IPS-18c (cell line): ENCODE measurements around the gene LMNB1.

ENCODE experiments used
- H3K4me3 ChIP-seq: 2 replicates; pipeline ENCODE4 v1.7.0; 2013; ENCODE audit warnings: low read depth, mild to moderate bottlenecking, low read length, moderate library complexity; ENCODE audit not compliant: insufficient read depth
- H3K9me3 ChIP-seq: one replicate; pipeline ENCODE4 v1.6.1; 2013; ENCODE audit warnings: mild to moderate bottlenecking, low read length, moderate library complexity; ENCODE audit not compliant: control insufficient read depth, insufficient read depth

LMNB1 gene

DNA sequence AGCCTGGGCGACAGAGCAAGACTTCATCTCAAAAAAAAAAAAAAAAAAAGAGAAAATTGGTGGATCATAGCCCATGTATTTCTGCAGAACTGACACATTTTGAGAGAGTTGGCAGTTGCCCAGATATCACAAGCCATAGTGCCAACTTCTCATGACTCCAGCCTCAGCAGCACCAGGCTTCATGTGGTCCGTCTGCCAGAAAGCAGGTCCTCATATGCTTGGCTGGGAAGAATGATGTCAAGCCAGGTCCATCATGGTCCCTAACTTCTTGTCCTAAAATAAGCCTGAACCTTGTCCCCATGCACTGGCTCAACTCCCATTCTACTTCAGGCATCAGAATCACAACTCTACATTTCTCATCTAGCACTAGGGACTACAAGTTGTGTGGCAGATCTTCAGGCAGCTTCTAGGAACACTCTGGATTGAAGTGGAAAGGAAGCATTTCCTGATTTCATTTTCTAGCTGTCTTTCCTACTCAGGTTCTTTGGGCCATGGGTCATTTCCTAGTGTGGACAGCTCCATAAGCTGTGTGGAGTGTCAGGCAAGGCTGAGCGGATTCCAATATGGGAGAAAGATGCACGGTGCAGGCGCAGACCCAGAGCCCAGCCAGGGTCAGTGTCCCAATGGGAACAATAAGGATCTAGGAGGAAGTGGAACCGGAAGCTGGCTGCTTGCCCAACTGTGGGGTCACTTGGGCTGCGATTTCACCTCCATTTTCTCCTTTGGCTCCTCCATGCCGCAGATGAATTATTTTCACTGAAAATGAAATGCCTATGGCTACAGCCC lies 90.1 kb downstream of the LMNB1 start:
- H3K4me3 ChIP-seq, result no peak overlapping the region

DNA sequence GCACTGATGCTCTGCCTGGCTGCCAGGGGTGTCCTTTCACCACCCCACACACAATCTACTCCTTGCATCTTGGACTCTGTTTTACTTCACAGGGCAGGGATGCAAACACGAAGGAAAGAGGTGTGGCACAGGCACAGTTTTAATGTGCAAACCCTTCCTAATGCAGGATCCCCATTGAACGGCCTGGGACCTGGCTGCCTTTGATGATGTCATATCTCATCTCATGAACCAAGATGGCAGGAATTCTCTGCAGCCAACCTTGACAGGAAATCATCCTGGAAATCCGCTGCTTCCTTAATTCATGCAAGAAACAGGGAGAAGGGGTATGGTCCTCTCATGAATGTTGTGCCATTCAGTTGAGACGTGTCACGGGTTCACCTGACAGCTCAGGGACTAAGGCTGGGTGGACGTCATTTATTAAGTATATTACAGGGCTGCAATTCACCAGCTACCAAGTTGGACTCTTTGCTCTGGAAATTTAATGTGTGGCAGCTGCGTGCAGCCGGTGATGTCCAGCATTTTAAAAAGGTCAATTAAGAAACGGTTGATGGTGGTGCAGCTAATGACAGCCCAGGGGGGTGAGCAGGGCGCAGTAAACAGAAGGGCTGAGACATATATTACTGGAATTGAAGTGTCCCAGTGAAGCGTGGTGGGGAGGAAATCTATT lies 91.5 kb downstream of the LMNB1 start:
- no peaks in the 10 kb centered on the region for H3K9me3 ChIP-seq
- peak overlapping the region; percentile 26; the same call in 1 of the 2 replicates for H3K4me3 ChIP-seq

More for the DNA sequence above, 90.1 kb downstream of the LMNB1 start:
- H3K9me3 ChIP-seq, result no peaks in the 10 kb centered on the region

- H3K4me3 ChIP-seq, result peak overlapping the region; percentile 26
Observed at GRCh38 chr5:126869005-126869451, 92.1 kb downstream of the LMNB1 start.

DNA sequence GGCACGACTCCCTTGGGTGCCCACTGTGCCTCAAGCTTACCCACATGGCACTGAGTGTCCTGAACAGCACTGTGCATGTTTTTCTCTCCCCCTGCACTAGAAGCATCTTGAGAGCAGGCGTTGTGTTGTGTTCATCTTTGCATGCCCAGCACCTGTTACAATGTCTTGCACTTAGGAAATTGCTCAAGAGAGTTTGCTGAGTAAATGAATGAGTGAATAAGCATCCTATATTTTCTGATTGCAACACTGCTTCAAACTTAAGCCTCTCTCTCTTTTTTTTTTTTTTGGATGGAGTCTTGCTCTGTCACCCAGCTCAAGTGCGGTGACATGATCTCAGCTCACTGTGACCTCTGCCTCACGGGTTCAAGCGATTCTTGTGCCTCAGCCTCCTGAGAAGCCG lies 94.5 kb downstream of the LMNB1 start:
- Histone ChIP-seq H3K4me3 (no peak overlapping the region), H3K9me3 (no peaks in the 10 kb centered on the region)

More at GRCh38 chr5:126869005-126869451, 92.1 kb downstream of the LMNB1 start:
- no peaks in the 10 kb centered on the region for H3K9me3 ChIP-seq

- H3K4me3 ChIP-seq, result no peak overlapping the region
- H3K9me3 ChIP-seq, result no peaks in the 10 kb centered on the region
Observed at GRCh38 chr5:126872561-126873354, 95.8 kb downstream of the LMNB1 start.

GRCh38 chr5:126875303-126875785 lies 98.4 kb downstream of the LMNB1 start:
- H3K9me3 ChIP-seq, result no peaks in the 10 kb centered on the region
- H3K4me3 ChIP-seq, result no peak overlapping the region

DNA sequence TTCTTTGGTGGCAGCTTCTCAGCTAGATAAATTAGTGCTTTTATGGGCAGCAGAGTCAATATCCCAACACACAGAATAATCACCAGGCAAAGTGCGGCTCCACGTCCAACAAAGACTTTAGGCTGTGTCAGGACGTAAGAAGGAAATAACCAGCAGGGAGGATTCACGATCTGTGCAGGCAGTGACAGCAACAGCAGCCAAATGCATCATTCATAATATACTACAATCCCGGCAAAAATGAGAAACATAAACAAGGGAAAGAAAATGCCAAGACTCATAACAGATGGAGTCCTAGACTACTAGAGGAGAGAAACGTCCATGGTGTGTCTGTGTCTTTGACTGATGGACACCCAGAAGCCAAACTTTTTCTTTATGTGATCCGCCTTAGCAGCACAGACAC lies 100.7 kb downstream of the LMNB1 start:
- Histone ChIP-seq H3K9me3 (no peaks in the 10 kb centered on the region), H3K4me3 (no peak overlapping the region)

- Histone ChIP-seq H3K9me3 (no peaks in the 10 kb centered on the region), H3K4me3 (no peak overlapping the region)
Observed at GRCh38 chr5:126878085-126878484, 101.1 kb downstream of the LMNB1 start.

- Histone ChIP-seq H3K4me3 (no peak overlapping the region), H3K9me3 (no peaks in the 10 kb centered on the region)
Observed at GRCh38 chr5:126878634-126879033, 101.7 kb downstream of the LMNB1 start.

DNA sequence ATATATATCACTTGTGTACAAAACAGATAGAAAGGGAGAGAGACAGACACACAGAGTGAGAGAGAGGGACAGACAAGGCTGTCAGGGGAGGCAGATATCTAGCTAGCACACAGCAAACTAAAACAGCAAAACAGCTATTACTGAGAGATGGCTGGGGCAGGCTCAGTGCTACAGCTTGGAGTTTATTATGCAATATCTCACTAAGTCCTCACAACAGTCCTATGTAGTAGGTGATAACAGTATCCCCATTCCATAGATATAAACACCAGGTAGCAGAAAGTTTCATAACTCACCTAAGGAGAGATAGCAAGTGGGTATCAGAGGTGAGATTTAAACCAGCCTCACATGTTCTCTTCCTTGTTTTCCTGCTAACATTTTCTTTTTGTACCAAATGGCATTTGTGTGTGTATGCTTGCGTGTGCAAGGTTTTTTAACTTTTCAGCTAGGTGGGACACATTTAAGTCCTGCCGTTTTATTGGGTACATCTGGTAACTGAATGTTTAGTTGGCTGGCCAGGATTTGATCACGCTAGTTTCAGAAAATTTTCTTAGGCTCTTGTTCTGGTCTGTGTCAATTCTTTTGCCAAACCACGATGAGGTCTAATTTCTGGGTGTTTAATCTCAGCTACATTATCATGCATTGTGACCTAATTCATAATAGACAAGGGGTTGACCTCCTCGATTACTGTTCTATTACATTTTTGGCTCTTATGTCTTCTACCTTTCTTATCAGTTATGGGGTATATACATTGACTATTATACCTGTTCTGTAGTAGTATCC lies 105.1 kb downstream of the LMNB1 start:
- Histone ChIP-seq H3K4me3 (no peak overlapping the region), H3K9me3 (peaks cover 2% of the 10 kb centered on the region)

DNA sequence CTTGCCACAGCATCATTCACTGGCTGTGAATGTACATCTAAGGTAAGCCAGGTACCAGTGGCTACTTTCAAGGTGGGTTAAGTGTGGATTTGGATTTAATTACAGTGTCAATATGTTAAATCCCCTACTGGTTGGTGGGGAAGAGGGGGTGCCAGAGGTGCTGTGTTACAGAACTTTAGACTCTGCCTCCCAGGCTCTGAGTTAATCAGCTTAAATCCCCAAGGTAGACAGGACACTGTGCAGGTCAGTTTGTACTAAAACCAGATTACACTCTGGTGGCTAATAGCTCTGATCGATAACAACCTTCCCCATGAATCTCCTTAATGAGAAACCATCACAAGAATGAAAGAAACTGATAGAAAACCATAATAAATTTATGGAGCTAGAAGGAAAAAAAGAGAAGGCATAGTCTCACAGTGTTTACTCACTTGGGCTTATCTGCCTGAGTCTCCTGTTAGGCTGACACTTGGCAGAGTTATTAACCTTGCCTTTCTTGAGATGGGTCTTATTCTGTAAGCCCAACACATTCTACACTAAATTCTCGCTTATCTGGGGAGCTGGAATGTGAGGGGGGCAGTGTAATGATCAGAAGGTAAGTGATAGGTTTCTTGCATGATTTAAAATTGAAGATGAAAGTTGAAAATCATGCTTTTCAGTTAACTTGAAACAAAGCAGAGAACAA lies 106.8 kb downstream of the LMNB1 start:
- peaks cover 2% of the 10 kb centered on the region for H3K9me3 ChIP-seq
- H3K4me3 ChIP-seq, result no peak overlapping the region

DNA sequence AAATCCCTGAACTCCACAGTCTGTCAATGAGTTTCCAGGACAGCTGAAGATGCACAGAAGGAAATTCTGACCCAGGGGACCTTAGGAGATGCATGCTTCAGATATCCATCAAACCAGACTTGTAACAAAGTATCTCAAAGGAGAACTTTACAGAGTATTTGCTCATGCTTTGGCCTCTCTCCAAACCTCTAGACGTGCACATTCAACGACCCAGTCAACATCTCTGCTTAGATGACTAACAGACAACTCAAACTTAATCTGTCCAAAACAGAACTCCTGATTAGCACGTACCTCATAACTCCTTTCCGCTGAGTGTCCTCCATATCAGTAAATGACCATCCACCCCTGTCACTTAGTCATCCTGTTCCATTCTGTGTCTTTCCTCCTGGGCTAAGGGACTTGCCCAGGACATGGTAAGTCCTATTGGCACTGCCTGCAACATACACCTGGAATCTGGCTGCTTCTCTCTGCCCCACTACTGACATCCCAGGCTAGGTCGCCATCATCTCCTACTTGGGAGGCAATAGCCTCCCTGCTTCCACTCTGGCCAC lies 107.4 kb downstream of the LMNB1 start:
- H3K4me3 ChIP-seq, result no peak overlapping the region
- peaks cover 2% of the 10 kb centered on the region for H3K9me3 ChIP-seq
